Keratinocyte (primary cell): ENCODE results near the gene MICAL2. TPM values are rescaled to one million over a fixed set of nuclear protein-coding genes. Genes with fewer than 3 reads are reported as not detected.

Experiments used
- DNase-seq: peaks from one replicate; pipeline ENCODE4 v3.0.0-alpha.2; 2011; ENCODE audit warnings: low read depth, missing footprints, low spot score
- FAIRE-seq: peaks from 2 replicates; lab custom pipeline; 2011; peaks lifted over from hg19 to GRCh38; lab: Jason Lieb, UNC
- H2AFZ ChIP-seq: 2 replicates; pipeline ENCODE4 v1.6.0; 2012; ENCODE audit warnings: low read length, control low read depth, inconsistent platforms; ENCODE audit not compliant: control insufficient read depth
- H3K27ac ChIP-seq: 2 replicates; pipeline ENCODE4 v1.5.1; 2011; ENCODE audit warnings: low read length; ENCODE audit not compliant: control insufficient read depth, insufficient read depth
- H3K27me3 ChIP-seq: 3 replicates; pipeline ENCODE4 v1.6.0; 2011; ENCODE audit warnings: low read length; ENCODE audit not compliant: control insufficient read depth, insufficient read depth; ENCODE audit errors: extremely low read depth
- H3K36me3 ChIP-seq, 2 experiments: 2 replicates in 1 of 2; 3 replicates in 1 of 2; pipeline ENCODE4 v1.5.1; 2011; ENCODE audit warnings: low read length in 2 of 2, mild to moderate bottlenecking in 1 of 2; ENCODE audit not compliant: control insufficient read depth in 2 of 2, insufficient read depth in 2 of 2; ENCODE audit errors: extremely low read depth in 1 of 2
- H3K4me1 ChIP-seq: 3 replicates; pipeline ENCODE4 v1.5.1; 2011; ENCODE audit warnings: low read length; ENCODE audit not compliant: control insufficient read depth, insufficient read depth; ENCODE audit errors: extremely low read depth
- H3K4me2 ChIP-seq: 3 replicates; pipeline ENCODE4 v1.6.0; 2011; ENCODE audit warnings: low read depth, low read length; ENCODE audit not compliant: control insufficient read depth, insufficient read depth; ENCODE audit errors: extremely low read depth
- H3K4me3 ChIP-seq, 3 experiments: fragments of 200-600 bp in 1 of 3; sonication (generic) in 1 of 3; 2 replicates in 2 of 3; 3 replicates in 1 of 3; pipeline ENCODE4 v1.5.1; 2011 to 2016; ENCODE audit warnings: low read length in 3 of 3, mild to moderate bottlenecking in 3 of 3, control low read depth in 2 of 3, inconsistent platforms in 1 of 3, low read depth in 1 of 3, mixed read lengths in 1 of 3, mixed run types in 1 of 3, moderate library complexity in 1 of 3; ENCODE audit not compliant: control insufficient read depth in 2 of 3, insufficient read depth in 2 of 3; ENCODE audit errors: extremely low read depth in 1 of 3
- H3K79me2 ChIP-seq: 2 replicates; pipeline ENCODE4 v1.6.0; 2012; ENCODE audit warnings: low read length; ENCODE audit not compliant: control insufficient read depth, insufficient read depth
- H3K9ac ChIP-seq: 3 replicates; pipeline ENCODE4 v1.6.0; 2011; ENCODE audit warnings: low read length; ENCODE audit not compliant: control insufficient read depth, insufficient read depth; ENCODE audit errors: extremely low read depth
- H3K9me1 ChIP-seq: 3 replicates; pipeline ENCODE4 v1.6.0; 2011; ENCODE audit warnings: low read length; ENCODE audit not compliant: control insufficient read depth, insufficient read depth; ENCODE audit errors: extremely low read depth
- H3K9me3 ChIP-seq: 2 replicates; pipeline ENCODE4 v1.5.1; 2012; ENCODE audit warnings: low read depth, low read length; ENCODE audit not compliant: control insufficient read depth
- H4K20me1 ChIP-seq: 3 replicates; pipeline ENCODE4 v1.6.0; 2011; ENCODE audit warnings: low read length; ENCODE audit not compliant: control insufficient read depth, insufficient read depth; ENCODE audit errors: extremely low read depth
- EZH2 ChIP-seq: IDR thresholded peaks from one replicate; pipeline ENCODE4 v1.6.1; 2012; ENCODE audit warnings: inconsistent platforms, mild to moderate bottlenecking, low read length, moderate library complexity
- dilution Hi-C: fragments of 300-500 bp; cut with MboI; formaldehyde crosslinking; loops from one replicate; pipeline ENCODE4 v1.7.0; 2020; ENCODE audit warnings: low sequenced_read_pairs; ENCODE audit not compliant: extremely low pct_ligation_motif_present
- polyA plus RNA-seq, 5 experiments: library from polyadenylated mRNA; depleted of rRNA in 3 of 5; stranded (reverse) in 3 of 5; stranded (forward) in 1 of 5; unstranded in 1 of 5; fragments of >200 nt; gene quantifications; 1 replicate in 1 of 5; 2 replicates in 3 of 5; 3 replicates in 1 of 5; pipeline versions ENCODE4 v1.2.1 to v1.2.3, GENCODE V29; 2011 to 2012; ENCODE audit warnings: missing spikeins in 2 of 5, low read depth in 1 of 5, low replicate concordance in 1 of 5
- TF ChIP-seq, protein P1 (sequence below), 3 experiments: IDR thresholded peaks in 1 of 3; conservative IDR thresholded peaks in 1 of 3; optimal IDR thresholded peaks in 1 of 3; 2 replicates in 2 of 3; 3 replicates in 1 of 3; pipeline versions ENCODE3 to v1.5.1; 2011; ENCODE audit warnings: low read length in 3 of 3, mild to moderate bottlenecking in 3 of 3, moderate library complexity in 2 of 3, control low read depth in 1 of 3, inconsistent platforms in 1 of 3; ENCODE audit not compliant: insufficient read depth in 2 of 3; ENCODE audit errors: extremely low read depth in 1 of 3

MICAL2 gene
- polyA plus RNA-seq, 1 donor (not counting 4 experiments of a cell fraction or from before 2014, with no cell fraction given) = 83.9 TPM

GRCh38 chr11:12234221-12234620 is 123.8 kb downstream of the MICAL2 start:
- dilution Hi-C loops = no loop called here
- TF ChIP-seq, protein P1, sequence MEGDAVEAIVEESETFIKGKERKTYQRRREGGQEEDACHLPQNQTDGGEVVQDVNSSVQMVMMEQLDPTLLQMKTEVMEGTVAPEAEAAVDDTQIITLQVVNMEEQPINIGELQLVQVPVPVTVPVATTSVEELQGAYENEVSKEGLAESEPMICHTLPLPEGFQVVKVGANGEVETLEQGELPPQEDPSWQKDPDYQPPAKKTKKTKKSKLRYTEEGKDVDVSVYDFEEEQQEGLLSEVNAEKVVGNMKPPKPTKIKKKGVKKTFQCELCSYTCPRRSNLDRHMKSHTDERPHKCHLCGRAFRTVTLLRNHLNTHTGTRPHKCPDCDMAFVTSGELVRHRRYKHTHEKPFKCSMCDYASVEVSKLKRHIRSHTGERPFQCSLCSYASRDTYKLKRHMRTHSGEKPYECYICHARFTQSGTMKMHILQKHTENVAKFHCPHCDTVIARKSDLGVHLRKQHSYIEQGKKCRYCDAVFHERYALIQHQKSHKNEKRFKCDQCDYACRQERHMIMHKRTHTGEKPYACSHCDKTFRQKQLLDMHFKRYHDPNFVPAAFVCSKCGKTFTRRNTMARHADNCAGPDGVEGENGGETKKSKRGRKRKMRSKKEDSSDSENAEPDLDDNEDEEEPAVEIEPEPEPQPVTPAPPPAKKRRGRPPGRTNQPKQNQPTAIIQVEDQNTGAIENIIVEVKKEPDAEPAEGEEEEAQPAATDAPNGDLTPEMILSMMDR (optimal IDR thresholded peaks at IDR 0.05 in 1 of 3, IDR thresholded peaks at IDR 0.05 in 1 of 3, conservative IDR thresholded peaks at IDR 0.05 in 1 of 3; ENCODE audit: extremely low read depth in 1 of 3, insufficient read depth in 2 of 3, low read length in 3 of 3) = no peak
- no peak for TF ChIP-seq EZH2
- Histone ChIP-seq H3K4me2 (no peak overlapping the region), H3K4me1 (peaks cover 25% of the 10 kb centered on the region), H4K20me1 (no peaks in the 10 kb centered on the region), H3K27ac (no peak overlapping the region), H2AFZ (no peak overlapping the region), H3K36me3 (peaks cover 56 to 86% of the 10 kb centered on the region in 2 experiments), H3K27me3 (no peaks in the 10 kb centered on the region), H3K9me3 (no peaks in the 10 kb centered on the region), H3K9me1 (no peaks in the 10 kb centered on the region), H3K4me3 (no peak overlapping the region), H3K9ac (no peak overlapping the region), H3K79me2 (peaks cover 4% of the 10 kb centered on the region)
- FAIRE-seq (no peak), DNase-seq (no peak)

- Histone ChIP-seq H3K27me3 (no peaks in the 10 kb centered on the region), H3K9me3 (no peaks in the 10 kb centered on the region), H4K20me1 (no peaks in the 10 kb centered on the region), H3K27ac (no peak overlapping the region), H3K9ac (no peak overlapping the region), H3K4me1 (peaks cover 25% of the 10 kb centered on the region), H3K79me2 (peaks cover 4% of the 10 kb centered on the region), H3K4me2 (no peak overlapping the region), H3K4me3 (no peak overlapping the region), H3K36me3 (peaks cover 55 to 87% of the 10 kb centered on the region in 2 experiments), H2AFZ (no peak overlapping the region), H3K9me1 (no peaks in the 10 kb centered on the region)
- TF ChIP-seq EZH2 = no peak
- TF ChIP-seq, protein P1 (optimal IDR thresholded peaks at IDR 0.05 in 1 of 3, IDR thresholded peaks at IDR 0.05 in 1 of 3, conservative IDR thresholded peaks at IDR 0.05 in 1 of 3; ENCODE audit: extremely low read depth in 1 of 3, insufficient read depth in 2 of 3, low read length in 3 of 3) = no peak
- DNase-seq (no peak), FAIRE-seq (no peak)
- dilution Hi-C loops = no loop called here
These were observed 124.7 kb downstream of the MICAL2 start for GRCh38 chr11:12235080-12235479.
